ENCODE data around the gene LYSMD1.

DNA sequence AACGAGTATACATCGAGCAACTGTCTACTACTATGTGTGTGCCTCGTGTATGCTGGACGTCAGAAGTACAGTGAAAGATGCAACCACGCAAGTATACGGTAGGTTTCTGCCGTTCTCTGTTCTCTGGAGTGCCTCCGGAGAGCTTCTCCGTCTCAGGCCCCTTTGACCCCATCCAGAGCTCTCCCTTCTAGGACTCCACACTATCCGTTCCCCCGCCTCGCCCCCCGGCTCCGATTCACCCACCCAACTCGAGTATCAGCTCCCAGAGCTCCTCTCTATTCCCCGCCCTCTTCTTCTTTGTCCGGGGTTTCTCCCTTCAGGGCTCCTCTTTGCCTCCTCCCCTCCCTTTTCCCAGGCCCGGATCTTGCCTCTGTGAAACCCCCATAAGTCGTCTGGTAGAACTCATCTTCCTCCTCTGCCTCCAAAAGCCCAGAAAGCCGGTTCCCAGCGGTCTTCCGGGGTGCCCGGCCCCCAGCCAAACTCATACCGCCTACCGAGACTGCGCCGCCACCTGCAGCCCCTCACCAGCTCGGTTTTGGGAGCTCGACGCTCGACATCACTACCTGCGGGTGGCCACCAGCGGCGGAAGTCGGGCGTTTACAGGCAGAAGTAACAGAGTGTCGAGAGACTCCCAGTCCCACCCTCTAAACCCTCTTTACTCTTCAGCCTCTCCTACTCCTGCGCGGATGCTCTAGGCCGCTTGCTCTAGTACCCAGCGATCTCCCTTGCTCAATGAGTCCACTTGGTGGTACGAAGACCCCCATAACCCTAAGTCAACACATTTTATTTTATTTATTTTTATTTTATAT lies 24.1 kb upstream of the LYSMD1 start, which contains the start of gene VPS72:
- TF ChIP-seq, protein P1, sequence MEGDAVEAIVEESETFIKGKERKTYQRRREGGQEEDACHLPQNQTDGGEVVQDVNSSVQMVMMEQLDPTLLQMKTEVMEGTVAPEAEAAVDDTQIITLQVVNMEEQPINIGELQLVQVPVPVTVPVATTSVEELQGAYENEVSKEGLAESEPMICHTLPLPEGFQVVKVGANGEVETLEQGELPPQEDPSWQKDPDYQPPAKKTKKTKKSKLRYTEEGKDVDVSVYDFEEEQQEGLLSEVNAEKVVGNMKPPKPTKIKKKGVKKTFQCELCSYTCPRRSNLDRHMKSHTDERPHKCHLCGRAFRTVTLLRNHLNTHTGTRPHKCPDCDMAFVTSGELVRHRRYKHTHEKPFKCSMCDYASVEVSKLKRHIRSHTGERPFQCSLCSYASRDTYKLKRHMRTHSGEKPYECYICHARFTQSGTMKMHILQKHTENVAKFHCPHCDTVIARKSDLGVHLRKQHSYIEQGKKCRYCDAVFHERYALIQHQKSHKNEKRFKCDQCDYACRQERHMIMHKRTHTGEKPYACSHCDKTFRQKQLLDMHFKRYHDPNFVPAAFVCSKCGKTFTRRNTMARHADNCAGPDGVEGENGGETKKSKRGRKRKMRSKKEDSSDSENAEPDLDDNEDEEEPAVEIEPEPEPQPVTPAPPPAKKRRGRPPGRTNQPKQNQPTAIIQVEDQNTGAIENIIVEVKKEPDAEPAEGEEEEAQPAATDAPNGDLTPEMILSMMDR (IDR thresholded peaks at IDR 0.05 in 4 of 5, conservative IDR thresholded peaks at IDR 0.05 in 1 of 5), result peak in 4 of 5 experiments; percentile 27 to 45 (median 40)
- peak; percentile 67 to 74 for TF ChIP-seq POLR2A (IDR thresholded peaks at IDR 0.05)
